GM12872 (cell line): ENCODE measurements around the gene CLK1.
A peak's percentile ranks its signal among the peaks of the same experiment; 100 is the strongest.

Experiments used
- TF ChIP-seq, protein P1 (sequence below): IDR thresholded peaks from 3 replicates; pipeline ENCODE4 v1.5.1; 2011; ENCODE audit warnings: low read depth, mild to moderate bottlenecking, low read length, moderate library complexity; ENCODE audit not compliant: insufficient read depth

The CLK1 gene

DNA sequence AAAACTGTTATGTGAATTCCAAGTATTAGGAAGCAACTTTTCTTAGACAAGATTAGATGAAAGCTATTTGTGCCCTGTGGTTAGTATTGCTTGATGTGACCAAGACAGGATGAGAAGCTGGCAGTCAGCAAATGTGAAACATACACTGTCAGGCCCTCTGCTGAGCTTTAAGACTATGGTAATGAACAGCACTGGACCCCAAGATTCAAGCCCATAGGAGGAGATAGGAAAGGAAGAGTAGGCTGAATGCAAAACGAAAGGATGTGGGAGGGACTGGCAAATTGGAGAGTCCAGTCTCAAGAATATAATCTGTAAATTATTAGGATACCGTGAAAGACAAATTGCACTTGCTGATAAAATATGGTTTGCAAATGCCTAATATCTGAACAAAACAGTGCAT is 36.4 kb downstream of the CLK1 start:
- TF ChIP-seq, protein P1, sequence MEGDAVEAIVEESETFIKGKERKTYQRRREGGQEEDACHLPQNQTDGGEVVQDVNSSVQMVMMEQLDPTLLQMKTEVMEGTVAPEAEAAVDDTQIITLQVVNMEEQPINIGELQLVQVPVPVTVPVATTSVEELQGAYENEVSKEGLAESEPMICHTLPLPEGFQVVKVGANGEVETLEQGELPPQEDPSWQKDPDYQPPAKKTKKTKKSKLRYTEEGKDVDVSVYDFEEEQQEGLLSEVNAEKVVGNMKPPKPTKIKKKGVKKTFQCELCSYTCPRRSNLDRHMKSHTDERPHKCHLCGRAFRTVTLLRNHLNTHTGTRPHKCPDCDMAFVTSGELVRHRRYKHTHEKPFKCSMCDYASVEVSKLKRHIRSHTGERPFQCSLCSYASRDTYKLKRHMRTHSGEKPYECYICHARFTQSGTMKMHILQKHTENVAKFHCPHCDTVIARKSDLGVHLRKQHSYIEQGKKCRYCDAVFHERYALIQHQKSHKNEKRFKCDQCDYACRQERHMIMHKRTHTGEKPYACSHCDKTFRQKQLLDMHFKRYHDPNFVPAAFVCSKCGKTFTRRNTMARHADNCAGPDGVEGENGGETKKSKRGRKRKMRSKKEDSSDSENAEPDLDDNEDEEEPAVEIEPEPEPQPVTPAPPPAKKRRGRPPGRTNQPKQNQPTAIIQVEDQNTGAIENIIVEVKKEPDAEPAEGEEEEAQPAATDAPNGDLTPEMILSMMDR, result no peak

DNA sequence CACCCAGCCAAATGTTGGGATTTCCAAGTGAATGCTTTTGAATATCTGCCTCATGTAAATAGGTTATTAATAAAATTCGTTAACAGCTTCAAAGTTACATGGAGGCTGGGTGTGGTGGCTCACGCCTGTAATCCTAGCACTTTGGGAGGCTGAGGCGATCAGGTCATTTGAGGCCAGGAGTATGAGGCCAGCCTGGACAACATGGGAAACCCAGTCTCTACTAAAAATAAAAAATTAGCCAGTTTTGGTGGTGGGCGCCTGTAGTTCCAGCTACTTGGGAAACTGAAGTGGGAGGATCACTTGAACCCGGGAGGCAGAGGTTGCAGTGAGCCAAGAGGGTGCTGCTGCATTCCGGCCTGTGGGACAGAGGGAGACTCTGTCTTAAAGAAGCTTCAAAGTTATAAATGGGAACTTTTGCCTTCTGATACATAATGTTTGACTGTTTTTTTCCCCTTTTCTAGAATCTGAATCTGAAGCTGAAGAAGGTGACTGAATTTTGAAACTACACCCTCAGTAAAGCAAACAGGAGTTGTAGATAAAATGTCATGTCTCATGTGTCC is 42.7 kb downstream of the CLK1 start:
- TF ChIP-seq, protein P1, result no peak

DNA sequence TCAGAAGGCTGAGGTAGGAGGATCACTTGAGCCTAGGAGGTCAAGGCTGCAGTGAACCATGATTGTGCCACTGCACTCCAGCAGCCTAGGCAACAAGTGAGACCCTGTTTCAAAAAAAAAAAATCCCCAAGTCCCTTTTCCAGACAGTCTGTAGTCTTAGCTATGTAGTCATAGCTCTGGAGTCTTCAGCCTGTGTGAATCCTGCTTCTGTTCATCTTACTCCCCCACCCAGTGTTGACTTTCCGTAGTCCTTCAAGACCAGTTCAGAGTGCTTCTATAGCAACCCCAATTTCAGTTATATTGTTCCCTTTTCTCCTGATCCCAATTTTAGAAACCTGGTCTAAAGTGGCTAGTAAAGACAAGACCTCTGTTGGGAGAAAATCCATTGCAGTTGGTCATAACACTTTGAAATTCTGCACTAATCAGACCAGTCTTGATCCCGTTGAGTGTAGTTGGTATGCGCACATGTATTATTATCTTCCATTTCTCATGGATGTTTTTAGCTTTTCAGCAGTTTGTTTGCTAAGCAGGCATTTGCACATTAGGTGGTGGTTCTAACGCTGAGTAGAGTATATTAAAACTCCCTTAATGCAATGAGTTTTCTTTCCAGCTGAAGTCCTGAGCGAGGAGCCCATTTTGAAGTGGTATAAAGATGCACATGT is 43.8 kb downstream of the CLK1 start:
- TF ChIP-seq, protein P1, result no peak

DNA sequence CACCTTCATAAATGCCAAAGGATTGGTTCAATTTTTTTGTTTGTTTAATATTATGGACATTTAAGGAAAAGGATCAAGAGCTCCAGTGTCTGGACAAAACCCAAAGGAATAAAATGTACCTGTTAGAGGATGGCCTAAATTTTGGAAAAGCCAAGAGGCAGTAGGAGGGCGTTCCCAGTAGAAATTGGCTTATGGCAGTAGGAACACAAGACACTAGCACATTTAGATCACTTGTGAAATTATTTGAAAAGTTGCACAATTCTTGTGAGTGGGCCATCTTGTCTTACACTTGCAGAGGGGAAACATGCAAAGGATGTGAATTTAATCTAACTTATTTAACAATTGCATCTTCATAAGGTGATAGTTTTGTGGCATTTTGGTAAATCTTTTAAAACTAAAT is 49.5 kb downstream of the CLK1 start:
- TF ChIP-seq, protein P1, result no peak

DNA sequence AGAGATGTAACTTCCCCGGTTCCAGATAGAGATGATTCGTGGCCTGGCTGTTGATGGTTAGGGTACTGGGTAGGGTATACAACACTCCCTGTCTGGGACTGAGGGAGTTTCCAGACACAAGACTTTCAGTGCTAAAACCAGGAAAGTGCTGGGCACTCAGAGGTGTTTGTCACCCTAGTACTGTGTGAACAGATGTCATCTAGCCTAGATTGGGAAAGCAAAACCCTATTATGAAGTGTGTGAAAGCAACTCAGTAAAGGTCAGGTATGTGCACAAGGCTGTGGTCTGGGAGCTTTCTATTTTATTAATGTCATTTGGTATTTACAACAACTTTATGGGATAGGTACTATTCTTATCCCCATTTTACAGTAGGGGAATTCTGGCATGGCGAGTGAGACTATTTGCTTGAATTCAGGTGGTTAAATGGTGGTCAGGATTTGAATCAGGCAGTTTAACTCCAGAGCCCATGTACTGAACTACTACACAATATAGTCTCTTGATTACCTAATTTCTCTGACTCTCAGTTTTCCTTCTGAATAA is 50.1 kb downstream of the CLK1 start:
- TF ChIP-seq, protein P1, result no peak

DNA sequence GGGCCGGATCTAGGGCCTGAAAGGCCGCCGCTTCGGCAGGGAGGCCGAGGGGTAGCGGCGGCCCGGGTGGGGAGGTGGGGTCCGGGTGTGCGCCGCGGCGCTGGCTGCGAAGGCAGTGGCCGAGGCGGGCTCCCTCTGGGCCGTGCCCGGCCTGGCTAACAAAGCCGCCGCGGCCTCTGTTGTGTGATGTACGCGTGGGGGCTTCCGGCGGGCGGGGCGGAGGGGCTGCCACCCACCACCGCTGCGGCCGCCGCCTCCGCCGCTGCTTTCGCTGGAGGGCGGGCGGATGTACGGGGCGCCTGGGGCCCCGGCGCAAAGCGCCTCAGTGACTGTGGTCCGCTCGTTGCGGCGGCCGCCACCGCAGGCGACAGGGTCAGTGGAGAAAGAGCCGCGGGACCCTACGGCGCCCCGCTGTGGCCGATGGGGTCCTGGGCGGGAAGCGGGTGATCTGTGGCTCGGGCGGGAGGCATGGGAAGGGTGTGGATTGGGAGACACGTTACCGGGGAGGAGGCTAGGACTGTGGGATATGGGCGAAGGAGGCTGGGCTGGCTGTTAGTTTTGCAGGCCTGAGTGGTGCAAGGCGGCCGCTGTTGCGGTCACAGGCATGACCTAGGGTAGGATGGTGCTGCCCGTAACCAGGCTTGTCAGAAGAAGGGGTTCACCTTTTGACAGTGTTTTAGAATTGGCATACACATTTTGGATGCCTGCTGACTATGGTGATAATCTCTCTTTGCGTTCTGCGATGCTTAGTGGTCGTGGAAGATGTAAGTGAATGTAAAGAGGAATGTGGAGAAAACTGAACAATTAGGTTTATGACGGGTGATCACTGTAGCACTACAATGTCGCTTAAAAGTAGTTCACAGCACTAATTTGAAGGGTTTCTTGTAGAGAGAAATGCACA is 52.1 kb downstream of the CLK1 start:
- TF ChIP-seq, protein P1, result peak; percentile 64
